AG10803 (cell line): ENCODE results near the gene LRRK2.

Experiments used
- DNase-seq: peaks from one replicate; pipeline ENCODE4 v3.0.0; 2010; ENCODE audit warnings: low read depth
- H3K4me3 ChIP-seq: 2 replicates; pipeline ENCODE4 v1.5.1; 2011; ENCODE audit warnings: mild to moderate bottlenecking, low read length, control low read depth
- CTCF ChIP-seq: conservative IDR thresholded peaks from 2 replicates; pipeline ENCODE4 v1.5.1; 2011; ENCODE audit warnings: mild to moderate bottlenecking, low read length, control low read depth, inconsistent platforms

The LRRK2 gene

GRCh38 chr12:40390980-40391379 lies 166.2 kb downstream of the LRRK2 start:
- no peak for TF ChIP-seq CTCF
- DNase-seq = no peak
- H3K4me3 ChIP-seq = no peak overlapping the region

- DNase-seq = no peak
- H3K4me3 ChIP-seq = no peak overlapping the region
- TF ChIP-seq CTCF = no peak
These were observed 168.2 kb downstream of the LRRK2 start for GRCh38 chr12:40393026-40393425.

GRCh38 chr12:40399656-40400055 lies 174.9 kb downstream of the LRRK2 start:
- no peak for TF ChIP-seq CTCF
- no peak for DNase-seq
- no peak overlapping the region for H3K4me3 ChIP-seq

- TF ChIP-seq CTCF = no peak
- no peak overlapping the region for H3K4me3 ChIP-seq
- DNase-seq = no peak
These were observed 180.6 kb downstream of the LRRK2 start for GRCh38 chr12:40405419-40405818.
